Fibroblast of lung (primary cell): ENCODE data around the gene MEOX2. TPM values are rescaled to one million over a fixed set of nuclear protein-coding genes. Genes with fewer than 3 reads are reported as not detected.
A peak's percentile ranks its signal among the peaks of the same experiment; 100 is the strongest.

ENCODE experiments used
- DNase-seq, 2 donors: peaks; one replicate each; pipeline versions ENCODE4 v3.0.0 to v3.0.0-alpha.2; 2010; ENCODE audit warnings: low read depth in 2 of 2
- H2AFZ ChIP-seq: 2 replicates; pipeline ENCODE4 v1.5.1; 2012; ENCODE audit warnings: low read length, control low read depth, inconsistent platforms
- H3K27ac ChIP-seq: 2 replicates; pipeline ENCODE4 v1.5.1; 2011; ENCODE audit warnings: low read length, control low read depth; ENCODE audit not compliant: insufficient read depth
- H3K27me3 ChIP-seq: 2 replicates; pipeline ENCODE4 v1.5.1; 2011; ENCODE audit warnings: mild to moderate bottlenecking, low read length; ENCODE audit not compliant: control insufficient read depth, insufficient read depth
- H3K36me3 ChIP-seq: 2 replicates; pipeline ENCODE4 v1.5.1; 2011; ENCODE audit warnings: low read length; ENCODE audit not compliant: control insufficient read depth, insufficient read depth
- H3K4me1 ChIP-seq: 2 replicates; pipeline ENCODE4 v1.5.1; 2011; ENCODE audit warnings: low read length; ENCODE audit not compliant: control insufficient read depth, insufficient read depth; ENCODE audit errors: extremely low read depth
- H3K4me2 ChIP-seq: 2 replicates; pipeline ENCODE4 v1.5.1; 2011; ENCODE audit warnings: low read length, control low read depth; ENCODE audit not compliant: insufficient read depth; ENCODE audit errors: extremely low read depth
- H3K4me3 ChIP-seq, 4 experiments: fragments of 200-600 bp in 1 of 4; sonication (generic) in 1 of 4; replicated peaks in 1 of 4; 2 replicates each; pipeline ENCODE4 v1.5.1; 2011 to 2016; ENCODE audit warnings: low read length in 4 of 4, low read depth in 3 of 4, mild to moderate bottlenecking in 3 of 4, control low read depth in 2 of 4, inconsistent platforms in 1 of 4, mixed read lengths in 1 of 4; ENCODE audit not compliant: insufficient read depth in 1 of 4; ENCODE audit errors: control extremely low read depth in 1 of 4
- H3K79me2 ChIP-seq: 2 replicates; pipeline ENCODE4 v1.5.1; 2012; ENCODE audit warnings: mild to moderate bottlenecking, low read length, inconsistent platforms; ENCODE audit not compliant: control insufficient read depth, insufficient read depth
- H3K9ac ChIP-seq: 2 replicates; pipeline ENCODE4 v1.5.1; 2011; ENCODE audit warnings: mild to moderate bottlenecking, low read length, control low read depth; ENCODE audit not compliant: insufficient read depth
- H3K9me3 ChIP-seq: 2 replicates; pipeline ENCODE4 v1.5.1; 2012; ENCODE audit warnings: low read depth, low read length; ENCODE audit not compliant: control insufficient read depth, insufficient read depth
- H4K20me1 ChIP-seq: 2 replicates; pipeline ENCODE4 v1.5.1; 2011; ENCODE audit warnings: low read length; ENCODE audit not compliant: control insufficient read depth, insufficient read depth; ENCODE audit errors: extremely low read depth
- EZH2 ChIP-seq: IDR thresholded peaks from 2 replicates; pipeline ENCODE4 v1.5.1; 2012; ENCODE audit warnings: low read length, control low read depth, mild to moderate bottlenecking; ENCODE audit errors: missing control alignments
- polyA plus RNA-seq, 2 donors: library from polyadenylated mRNA; depleted of rRNA in 1 of 2; stranded (reverse) in 1 of 2; unstranded in 1 of 2; fragments of >200 nt; gene quantifications; 2 replicates each; pipeline ENCODE4 v1.2.1, GENCODE V29; 2011 to 2012; ENCODE audit warnings: missing spikeins in 1 of 2
- total RNA-seq: library from RNA; depleted of rRNA; stranded (reverse); fragments of >200 nt; gene quantifications from 2 replicates; pipeline ENCODE4 v1.2.1, GENCODE V29; 2014
- TF ChIP-seq, protein P1 (sequence below), 2 donors: IDR thresholded peaks in 1 of 2; conservative IDR thresholded peaks in 1 of 2; 1 replicate in 1 of 2; 2 replicates in 1 of 2; pipeline ENCODE4 v1.5.1; 2011 to 2012; ENCODE audit warnings: low read length in 2 of 2, control low read depth in 1 of 2, inconsistent platforms in 1 of 2, low read depth in 1 of 2, mild to moderate bottlenecking in 1 of 2

Gene MEOX2
- total and polyA plus RNA-seq, 2 donors (not counting 1 experiment from before 2014, with no cell fraction given) = 0.28 to 0.50 TPM

DNA sequence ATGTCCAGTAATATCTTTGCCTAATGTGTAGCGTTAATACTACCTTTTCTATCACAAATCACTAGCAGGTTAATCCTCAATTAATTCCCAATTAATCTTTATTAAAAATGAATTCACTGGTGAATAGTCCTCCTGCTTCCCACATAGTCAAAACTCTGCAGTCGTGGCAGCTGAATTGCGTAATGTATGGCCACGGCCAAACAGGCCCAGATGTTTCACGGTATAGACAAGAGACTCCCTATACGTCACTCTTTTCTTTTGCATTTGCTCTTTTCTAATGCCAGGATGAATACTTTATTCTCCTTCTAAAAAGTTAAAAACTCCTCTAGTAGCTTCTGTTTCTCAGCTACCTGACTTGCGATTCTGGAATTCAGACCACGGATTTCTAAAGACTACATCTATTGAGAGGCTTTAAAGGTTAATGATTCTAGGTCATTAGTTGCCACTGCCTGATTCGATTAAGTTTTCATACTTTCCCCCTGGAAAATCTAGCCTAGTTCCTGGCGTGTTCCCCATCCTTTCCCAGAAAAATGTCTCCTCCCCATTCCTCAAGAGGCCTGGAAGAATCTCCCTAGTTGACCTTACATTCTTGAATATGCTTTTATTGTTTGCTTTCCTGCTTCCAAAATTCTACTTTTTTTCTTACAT lies 16.9 kb downstream of the MEOX2 start:
- peak in 1 of 2 donors; percentile 46 for DNase-seq
- TF ChIP-seq, protein P1, sequence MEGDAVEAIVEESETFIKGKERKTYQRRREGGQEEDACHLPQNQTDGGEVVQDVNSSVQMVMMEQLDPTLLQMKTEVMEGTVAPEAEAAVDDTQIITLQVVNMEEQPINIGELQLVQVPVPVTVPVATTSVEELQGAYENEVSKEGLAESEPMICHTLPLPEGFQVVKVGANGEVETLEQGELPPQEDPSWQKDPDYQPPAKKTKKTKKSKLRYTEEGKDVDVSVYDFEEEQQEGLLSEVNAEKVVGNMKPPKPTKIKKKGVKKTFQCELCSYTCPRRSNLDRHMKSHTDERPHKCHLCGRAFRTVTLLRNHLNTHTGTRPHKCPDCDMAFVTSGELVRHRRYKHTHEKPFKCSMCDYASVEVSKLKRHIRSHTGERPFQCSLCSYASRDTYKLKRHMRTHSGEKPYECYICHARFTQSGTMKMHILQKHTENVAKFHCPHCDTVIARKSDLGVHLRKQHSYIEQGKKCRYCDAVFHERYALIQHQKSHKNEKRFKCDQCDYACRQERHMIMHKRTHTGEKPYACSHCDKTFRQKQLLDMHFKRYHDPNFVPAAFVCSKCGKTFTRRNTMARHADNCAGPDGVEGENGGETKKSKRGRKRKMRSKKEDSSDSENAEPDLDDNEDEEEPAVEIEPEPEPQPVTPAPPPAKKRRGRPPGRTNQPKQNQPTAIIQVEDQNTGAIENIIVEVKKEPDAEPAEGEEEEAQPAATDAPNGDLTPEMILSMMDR (conservative IDR thresholded peaks at IDR 0.05 in 1 of 2, IDR thresholded peaks at IDR 0.05 in 1 of 2; ENCODE audit: low read depth in 1 of 2, low read length in 2 of 2) = no peak
- TF ChIP-seq EZH2 = no peak
- no peaks in the 10 kb centered on the region for H3K79me2 ChIP-seq

DNA sequence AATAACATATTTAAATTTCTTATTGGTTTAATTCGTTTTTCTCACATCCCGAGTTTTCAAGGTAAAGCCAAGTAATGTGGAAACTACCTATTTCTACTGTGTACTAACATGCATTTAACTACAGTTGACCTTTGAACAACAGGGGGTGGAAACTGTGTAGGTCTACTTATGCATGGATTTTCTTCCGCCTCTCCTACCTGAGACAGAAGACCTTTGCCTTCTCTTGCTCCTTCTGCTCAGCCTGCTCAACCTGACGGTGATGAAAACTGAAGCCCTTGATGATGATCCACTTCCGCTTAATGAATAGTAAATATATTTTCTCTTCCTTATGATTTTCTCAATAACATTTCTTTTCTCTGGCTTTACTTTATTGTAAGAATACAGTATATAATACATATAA lies 18.5 kb downstream of the MEOX2 start:
- H3K4me2 ChIP-seq = no peak overlapping the region
- no peaks in the 10 kb centered on the region for H4K20me1 ChIP-seq
- no peaks in the 10 kb centered on the region for H3K36me3 ChIP-seq
- TF ChIP-seq, protein P1 (conservative IDR thresholded peaks at IDR 0.05 in 1 of 2, IDR thresholded peaks at IDR 0.05 in 1 of 2; ENCODE audit: low read depth in 1 of 2, low read length in 2 of 2) = no peak
- TF ChIP-seq EZH2 = no peak
- no peak overlapping the region for H2AFZ ChIP-seq
- no peak overlapping the region for H3K27ac ChIP-seq
- H3K4me1 ChIP-seq = no peaks in the 10 kb centered on the region
- no peak overlapping the region for H3K4me3 ChIP-seq
- no peaks in the 10 kb centered on the region for H3K9me3 ChIP-seq
- no peak overlapping the region for H3K9ac ChIP-seq
- no peaks in the 10 kb centered on the region for H3K27me3 ChIP-seq
- H3K79me2 ChIP-seq = no peaks in the 10 kb centered on the region
- DNase-seq = no peak

More for the DNA sequence above, 16.9 kb downstream of the MEOX2 start:
- Histone ChIP-seq H3K4me3 (no peak overlapping the region), H3K4me1 (no peaks in the 10 kb centered on the region), H3K27me3 (no peaks in the 10 kb centered on the region), H3K9ac (no peak overlapping the region), H3K4me2 (no peak overlapping the region), H3K9me3 (no peaks in the 10 kb centered on the region), H3K36me3 (no peaks in the 10 kb centered on the region), H2AFZ (no peak overlapping the region), H4K20me1 (no peaks in the 10 kb centered on the region), H3K27ac (no peak overlapping the region)

DNA sequence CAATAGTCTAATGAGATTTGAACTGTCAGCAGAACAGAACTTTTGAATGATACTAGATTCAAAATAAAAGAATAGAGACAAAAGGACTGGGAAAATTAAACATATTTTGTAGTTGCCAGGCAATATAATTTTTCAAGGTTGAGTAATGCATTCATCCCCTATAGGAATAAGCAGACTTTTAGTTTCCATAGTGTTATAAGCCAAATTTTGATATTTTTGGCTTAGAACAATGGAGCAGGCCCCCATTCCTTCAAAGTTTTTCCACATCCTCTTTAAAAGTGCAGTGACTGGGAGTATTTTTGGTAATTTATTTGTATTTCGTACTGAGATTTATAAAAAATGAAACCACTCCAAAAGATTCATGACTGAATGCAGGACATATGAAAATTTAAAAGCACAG lies 24.0 kb downstream of the MEOX2 start:
- Histone ChIP-seq H3K4me3 (no peak overlapping the region), H3K9ac (no peak overlapping the region), H3K27me3 (no peaks in the 10 kb centered on the region), H3K4me2 (no peak overlapping the region), H3K27ac (no peak overlapping the region), H3K36me3 (no peaks in the 10 kb centered on the region), H2AFZ (no peak overlapping the region), H3K9me3 (no peaks in the 10 kb centered on the region), H4K20me1 (no peaks in the 10 kb centered on the region), H3K79me2 (no peaks in the 10 kb centered on the region), H3K4me1 (no peaks in the 10 kb centered on the region)
- no peak for DNase-seq
- no peak for TF ChIP-seq EZH2
- TF ChIP-seq, protein P1 (conservative IDR thresholded peaks at IDR 0.05 in 1 of 2, IDR thresholded peaks at IDR 0.05 in 1 of 2; ENCODE audit: low read depth in 1 of 2, low read length in 2 of 2) = no peak
